HEK293 (cell line): ENCODE data around the gene FOXD3.

Experiments used
- CTCF ChIP-seq: fragments of 450-650 bp; formaldehyde crosslinking; IDR thresholded peaks from 2 replicates; pipeline ENCODE4 v1.5.1; 2016; ENCODE audit warnings: missing biosample characterization, missing genetic modification characterization
- GFI1B ChIP-seq: fragments of 450-650 bp; formaldehyde crosslinking; IDR thresholded peaks from 2 replicates; pipeline ENCODE4 v1.5.1; 2016; ENCODE audit warnings: missing biosample characterization, missing genetic modification characterization
- ZBTB20 ChIP-seq: fragments of 450-650 bp; formaldehyde crosslinking; IDR thresholded peaks from 2 replicates; pipeline ENCODE4 v1.5.1; 2016; ENCODE audit warnings: missing biosample characterization, missing genetic modification characterization
- ZNF544 ChIP-seq: fragments of 450-650 bp; formaldehyde crosslinking; IDR thresholded peaks from 2 replicates; pipeline ENCODE4 v1.5.0; 2017; ENCODE audit warnings: missing biosample characterization, missing genetic modification characterization
- ZNF777 ChIP-seq: fragments of 450-650 bp; formaldehyde crosslinking; IDR thresholded peaks from 2 replicates; pipeline ENCODE4 v1.5.1; 2017; ENCODE audit warnings: missing biosample characterization, missing genetic modification characterization, borderline replicate concordance

- TF ChIP-seq GFI1B, result no peak
- TF ChIP-seq ZNF777 (tag by site-specific recombination), result no peak
- TF ChIP-seq CTCF (tag by site-specific recombination), result no peak
- no peak for TF ChIP-seq ZBTB20 (tag by site-specific recombination)
- TF ChIP-seq ZNF544, result no peak
Measured at GRCh38 chr1:63320022-63320721, 2.2 kb upstream of the FOXD3 start.
